GM23338 (cell line): ENCODE measurements around the gene ADGRD1. TPM values are rescaled to one million over a fixed set of nuclear protein-coding genes. Genes with fewer than 3 reads are reported as not detected.

ENCODE experiments used
- ATAC-seq: fragments of 200-7000 bp; cut with Tn5 transposase; 3 replicates; pipeline ENCODE4 v1.9.1; 2020
- DNase-seq: peaks from one replicate; pipeline ENCODE4 v3.0.0-alpha.2; 2015; ENCODE audit warnings: low spot score
- H2AFZ ChIP-seq: fragments of 200-600 bp; sonication (generic); 2 replicates; pipeline ENCODE4 v1.8.0; 2016; ENCODE audit warnings: antibody characterized with exemption, mild to moderate bottlenecking, moderate library complexity
- H3F3A ChIP-seq: fragments of 200-600 bp; sonication (generic); replicated peaks from 2 replicates; pipeline ENCODE4 v1.8.0; 2017; ENCODE audit warnings: antibody characterized with exemption, mixed run types, low read depth
- H3K27ac ChIP-seq: fragments of 200-600 bp; sonication (generic); 2 replicates; pipeline ENCODE4 v1.6.1; 2016; ENCODE audit warnings: low read depth
- H3K27me3 ChIP-seq: fragments of 200-600 bp; sonication (generic); 2 replicates; pipeline ENCODE4 v1.8.0; 2016; ENCODE audit warnings: mild to moderate bottlenecking, mixed run types, moderate library complexity; ENCODE audit not compliant: insufficient read depth
- H3K36me3 ChIP-seq: fragments of 200-600 bp; sonication (generic); 2 replicates; pipeline ENCODE4 v1.8.0; 2016; ENCODE audit warnings: mild to moderate bottlenecking; ENCODE audit not compliant: insufficient read depth
- H3K4me1 ChIP-seq: fragments of 200-600 bp; sonication (generic); 2 replicates; pipeline ENCODE4 v1.8.0; 2016; ENCODE audit warnings: mild to moderate bottlenecking, moderate library complexity; ENCODE audit not compliant: insufficient read depth
- H3K4me2 ChIP-seq: fragments of 200-600 bp; sonication (generic); 2 replicates; pipeline ENCODE4 v1.7.1; 2017; ENCODE audit warnings: mixed run types
- H3K4me3 ChIP-seq: fragments of 200-600 bp; sonication (generic); 2 replicates; pipeline ENCODE4 v1.6.1; 2016; ENCODE audit warnings: mixed run types
- H3K79me2 ChIP-seq: fragments of 200-600 bp; sonication (generic); replicated peaks from 2 replicates; pipeline ENCODE4 v1.8.0; 2017; ENCODE audit warnings: mild to moderate bottlenecking; ENCODE audit not compliant: insufficient read depth
- H3K9me2 ChIP-seq: fragments of 200-600 bp; sonication (generic); 2 replicates; pipeline ENCODE4 v1.8.0; 2017; ENCODE audit not compliant: insufficient read depth
- H4K20me1 ChIP-seq: fragments of 200-600 bp; sonication (generic); replicated peaks from 2 replicates; pipeline ENCODE4 v1.8.0; 2017; ENCODE audit warnings: mild to moderate bottlenecking; ENCODE audit not compliant: insufficient read depth
- H3K27ac Mint-ChIP-seq: 2 replicates; pipeline ENCODE4 v1.8.0; 2020; ENCODE audit warnings: inconsistent platforms, mild to moderate bottlenecking, moderate library complexity, mixed read lengths
- H3K27me3 Mint-ChIP-seq: 3 replicates; pipeline ENCODE4 v1.8.0; 2022; ENCODE audit warnings: low read depth, mild to moderate bottlenecking, moderate library complexity, mixed read lengths, inconsistent platforms; ENCODE audit not compliant: insufficient read depth, poor library complexity
- H3K36me3 Mint-ChIP-seq: 3 replicates; pipeline ENCODE4 v1.8.0; 2021; ENCODE audit warnings: low read depth, mild to moderate bottlenecking, inconsistent platforms, moderate library complexity, mixed read lengths
- H3K4me1 Mint-ChIP-seq: 3 replicates; pipeline ENCODE4 v1.8.0; 2020; ENCODE audit warnings: mild to moderate bottlenecking, inconsistent platforms, mixed read lengths
- H3K4me3 Mint-ChIP-seq: 3 replicates; pipeline ENCODE4 v1.8.0; 2021; ENCODE audit warnings: moderate library complexity, mild to moderate bottlenecking, inconsistent platforms, mixed read lengths
- H3K9me3 Mint-ChIP-seq: 3 replicates; pipeline ENCODE4 v1.8.0; 2020; ENCODE audit warnings: moderate library complexity, mild to moderate bottlenecking, inconsistent platforms, mixed read lengths
- CREB1 ChIP-seq: fragments of 250-450 bp; sonication (Bioruptor Pico); IDR thresholded peaks from 2 replicates; pipeline ENCODE4 v1.5.0; 2020; ENCODE audit warnings: low read depth, mild to moderate bottlenecking, moderate library complexity
- ETS1 ChIP-seq: IDR thresholded peaks from 2 replicates; pipeline ENCODE4 v1.6.1; 2016; ENCODE audit warnings: antibody characterized with exemption
- EZH2phosphoT487 ChIP-seq: fragments of 200-600 bp; sonication (generic); IDR thresholded peaks from one replicate; pipeline ENCODE4 v1.8.1; 2018; ENCODE audit warnings: antibody characterized with exemption; ENCODE audit not compliant: unreplicated experiment
- JUNB ChIP-seq: IDR thresholded peaks from one replicate; pipeline ENCODE4 v1.6.1; 2016; ENCODE audit warnings: antibody characterized with exemption; ENCODE audit not compliant: unreplicated experiment
- NANOG ChIP-seq: IDR thresholded peaks from 2 replicates; pipeline ENCODE4 v1.6.1; 2016; ENCODE audit warnings: antibody characterized with exemption, borderline replicate concordance
- POLR2AphosphoS5 ChIP-seq: IDR thresholded peaks from 2 replicates; pipeline ENCODE4 v1.6.1; 2016; ENCODE audit warnings: antibody characterized with exemption, low read depth
- STAT1 ChIP-seq: IDR thresholded peaks from one replicate; pipeline ENCODE4 v1.6.1; 2016; ENCODE audit warnings: antibody characterized with exemption; ENCODE audit not compliant: unreplicated experiment
- ZNF114 ChIP-seq: fragments of 250-450 bp; sonication (Bioruptor Pico); IDR thresholded peaks from 2 replicates; pipeline ENCODE4 v1.5.0; 2020; ENCODE audit warnings: mild to moderate bottlenecking, moderate library complexity
- polyA plus RNA-seq: library from polyadenylated mRNA; unstranded; fragments of >200 nt; fragmentation: Nextera tagmentation; extraction: Ambion mirVana; gene quantifications from 2 replicates; pipeline ENCODE4 v1.2.1, GENCODE V29; 2016
- total RNA-seq: library from RNA; depleted of rRNA; stranded (reverse); fragments of >200 nt; shearing (Covaris generic); gene quantifications from 2 replicates; pipeline ENCODE4 v1.2.3, GENCODE V29; 2014
- TF ChIP-seq, protein P1 (sequence below), 2 experiments: fragments of 200-600 bp in 1 of 2; sonication (generic) in 1 of 2; conservative IDR thresholded peaks; 2 replicates each; pipeline versions ENCODE4 v1.5.1 to v1.6.1; 2016 to 2017; ENCODE audit warnings: antibody characterized with exemption in 2 of 2, low read depth in 2 of 2, mild to moderate bottlenecking in 2 of 2, moderate library complexity in 1 of 2
- TF ChIP-seq, protein P2 (sequence below): fragments of 250-450 bp; sonication (Bioruptor Pico); IDR thresholded peaks from 2 replicates; pipeline ENCODE4 v1.5.0; 2020; ENCODE audit warnings: mild to moderate bottlenecking, moderate library complexity
- TF ChIP-seq, protein P3 (sequence below): IDR thresholded peaks from one replicate; pipeline ENCODE4 v1.6.1; 2018; ENCODE audit warnings: antibody characterized with exemption; ENCODE audit not compliant: unreplicated experiment

The ADGRD1 gene
- total and polyA plus RNA-seq, 2 experiments from 2014 or later: 1.4 TPM; not detected in 1

- DNase-seq: no peak
- no peak for ATAC-seq
- Mint-ChIP-seq H3K27me3 (peaks cover 7% of the 10 kb centered on the region), H3K4me3 (no peak overlapping the region), H3K4me1 (peaks cover 11% of the 10 kb centered on the region), H3K27ac (no peak overlapping the region), H3K9me3 (no peaks in the 10 kb centered on the region), H3K36me3 (no peaks in the 10 kb centered on the region)
- H3K4me1 ChIP-seq: no peaks in the 10 kb centered on the region
- no peaks in the 10 kb centered on the region for H3F3A ChIP-seq
- H3K27ac ChIP-seq: no peak overlapping the region
- no peaks in the 10 kb centered on the region for H3K9me2 ChIP-seq
- no peak overlapping the region for H3K4me2 ChIP-seq
- TF ChIP-seq JUNB: no peak
- TF ChIP-seq STAT1: no peak
- no peak for TF ChIP-seq EZH2phosphoT487
- TF ChIP-seq, protein P1, sequence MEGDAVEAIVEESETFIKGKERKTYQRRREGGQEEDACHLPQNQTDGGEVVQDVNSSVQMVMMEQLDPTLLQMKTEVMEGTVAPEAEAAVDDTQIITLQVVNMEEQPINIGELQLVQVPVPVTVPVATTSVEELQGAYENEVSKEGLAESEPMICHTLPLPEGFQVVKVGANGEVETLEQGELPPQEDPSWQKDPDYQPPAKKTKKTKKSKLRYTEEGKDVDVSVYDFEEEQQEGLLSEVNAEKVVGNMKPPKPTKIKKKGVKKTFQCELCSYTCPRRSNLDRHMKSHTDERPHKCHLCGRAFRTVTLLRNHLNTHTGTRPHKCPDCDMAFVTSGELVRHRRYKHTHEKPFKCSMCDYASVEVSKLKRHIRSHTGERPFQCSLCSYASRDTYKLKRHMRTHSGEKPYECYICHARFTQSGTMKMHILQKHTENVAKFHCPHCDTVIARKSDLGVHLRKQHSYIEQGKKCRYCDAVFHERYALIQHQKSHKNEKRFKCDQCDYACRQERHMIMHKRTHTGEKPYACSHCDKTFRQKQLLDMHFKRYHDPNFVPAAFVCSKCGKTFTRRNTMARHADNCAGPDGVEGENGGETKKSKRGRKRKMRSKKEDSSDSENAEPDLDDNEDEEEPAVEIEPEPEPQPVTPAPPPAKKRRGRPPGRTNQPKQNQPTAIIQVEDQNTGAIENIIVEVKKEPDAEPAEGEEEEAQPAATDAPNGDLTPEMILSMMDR (conservative IDR thresholded peaks at IDR 0.05; ENCODE audit: low read depth in 2 of 2): no peak
- no peak for TF ChIP-seq ZNF114
- TF ChIP-seq ETS1: no peak
- TF ChIP-seq POLR2AphosphoS5: no peak
- TF ChIP-seq, protein P2, sequence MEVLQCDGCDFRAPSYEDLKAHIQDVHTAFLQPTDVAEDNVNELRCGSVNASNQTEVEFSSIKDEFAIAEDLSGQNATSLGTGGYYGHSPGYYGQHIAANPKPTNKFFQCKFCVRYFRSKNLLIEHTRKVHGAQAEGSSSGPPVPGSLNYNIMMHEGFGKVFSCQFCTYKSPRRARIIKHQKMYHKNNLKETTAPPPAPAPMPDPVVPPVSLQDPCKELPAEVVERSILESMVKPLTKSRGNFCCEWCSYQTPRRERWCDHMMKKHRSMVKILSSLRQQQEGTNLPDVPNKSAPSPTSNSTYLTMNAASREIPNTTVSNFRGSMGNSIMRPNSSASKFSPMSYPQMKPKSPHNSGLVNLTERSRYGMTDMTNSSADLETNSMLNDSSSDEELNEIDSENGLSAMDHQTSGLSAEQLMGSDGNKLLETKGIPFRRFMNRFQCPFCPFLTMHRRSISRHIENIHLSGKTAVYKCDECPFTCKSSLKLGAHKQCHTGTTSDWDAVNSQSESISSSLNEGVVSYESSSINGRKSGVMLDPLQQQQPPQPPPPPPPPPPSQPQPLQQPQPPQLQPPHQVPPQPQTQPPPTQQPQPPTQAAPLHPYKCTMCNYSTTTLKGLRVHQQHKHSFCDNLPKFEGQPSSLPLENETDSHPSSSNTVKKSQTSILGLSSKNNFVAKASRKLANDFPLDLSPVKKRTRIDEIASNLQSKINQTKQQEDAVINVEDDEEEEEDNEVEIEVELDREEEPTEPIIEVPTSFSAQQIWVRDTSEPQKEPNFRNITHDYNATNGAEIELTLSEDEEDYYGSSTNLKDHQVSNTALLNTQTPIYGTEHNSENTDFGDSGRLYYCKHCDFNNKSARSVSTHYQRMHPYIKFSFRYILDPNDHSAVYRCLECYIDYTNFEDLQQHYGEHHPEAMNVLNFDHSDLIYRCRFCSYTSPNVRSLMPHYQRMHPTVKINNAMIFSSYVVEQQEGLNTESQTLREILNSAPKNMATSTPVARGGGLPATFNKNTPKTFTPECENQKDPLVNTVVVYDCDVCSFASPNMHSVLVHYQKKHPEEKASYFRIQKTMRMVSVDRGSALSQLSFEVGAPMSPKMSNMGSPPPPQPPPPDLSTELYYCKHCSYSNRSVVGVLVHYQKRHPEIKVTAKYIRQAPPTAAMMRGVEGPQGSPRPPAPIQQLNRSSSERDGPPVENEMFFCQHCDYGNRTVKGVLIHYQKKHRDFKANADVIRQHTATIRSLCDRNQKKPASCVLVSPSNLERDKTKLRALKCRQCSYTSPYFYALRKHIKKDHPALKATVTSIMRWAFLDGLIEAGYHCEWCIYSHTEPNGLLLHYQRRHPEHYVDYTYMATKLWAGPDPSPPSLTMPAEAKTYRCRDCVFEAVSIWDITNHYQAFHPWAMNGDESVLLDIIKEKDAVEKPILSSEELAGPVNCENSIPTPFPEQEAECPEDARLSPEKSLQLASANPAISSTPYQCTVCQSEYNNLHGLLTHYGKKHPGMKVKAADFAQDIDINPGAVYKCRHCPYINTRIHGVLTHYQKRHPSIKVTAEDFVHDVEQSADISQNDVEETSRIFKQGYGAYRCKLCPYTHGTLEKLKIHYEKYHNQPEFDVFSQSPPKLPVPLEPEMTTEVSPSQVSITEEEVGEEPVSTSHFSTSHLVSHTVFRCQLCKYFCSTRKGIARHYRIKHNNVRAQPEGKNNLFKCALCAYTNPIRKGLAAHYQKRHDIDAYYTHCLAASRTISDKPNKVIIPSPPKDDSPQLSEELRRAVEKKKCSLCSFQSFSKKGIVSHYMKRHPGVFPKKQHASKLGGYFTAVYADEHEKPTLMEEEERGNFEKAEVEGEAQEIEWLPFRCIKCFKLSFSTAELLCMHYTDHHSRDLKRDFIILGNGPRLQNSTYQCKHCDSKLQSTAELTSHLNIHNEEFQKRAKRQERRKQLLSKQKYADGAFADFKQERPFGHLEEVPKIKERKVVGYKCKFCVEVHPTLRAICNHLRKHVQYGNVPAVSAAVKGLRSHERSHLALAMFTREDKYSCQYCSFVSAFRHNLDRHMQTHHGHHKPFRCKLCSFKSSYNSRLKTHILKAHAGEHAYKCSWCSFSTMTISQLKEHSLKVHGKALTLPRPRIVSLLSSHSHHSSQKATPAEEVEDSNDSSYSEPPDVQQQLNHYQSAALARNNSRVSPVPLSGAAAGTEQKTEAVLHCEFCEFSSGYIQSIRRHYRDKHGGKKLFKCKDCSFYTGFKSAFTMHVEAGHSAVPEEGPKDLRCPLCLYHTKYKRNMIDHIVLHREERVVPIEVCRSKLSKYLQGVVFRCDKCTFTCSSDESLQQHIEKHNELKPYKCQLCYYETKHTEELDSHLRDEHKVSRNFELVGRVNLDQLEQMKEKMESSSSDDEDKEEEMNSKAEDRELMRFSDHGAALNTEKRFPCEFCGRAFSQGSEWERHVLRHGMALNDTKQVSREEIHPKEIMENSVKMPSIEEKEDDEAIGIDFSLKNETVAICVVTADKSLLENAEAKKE: no peak
- TF ChIP-seq NANOG: no peak
- TF ChIP-seq, protein P3, sequence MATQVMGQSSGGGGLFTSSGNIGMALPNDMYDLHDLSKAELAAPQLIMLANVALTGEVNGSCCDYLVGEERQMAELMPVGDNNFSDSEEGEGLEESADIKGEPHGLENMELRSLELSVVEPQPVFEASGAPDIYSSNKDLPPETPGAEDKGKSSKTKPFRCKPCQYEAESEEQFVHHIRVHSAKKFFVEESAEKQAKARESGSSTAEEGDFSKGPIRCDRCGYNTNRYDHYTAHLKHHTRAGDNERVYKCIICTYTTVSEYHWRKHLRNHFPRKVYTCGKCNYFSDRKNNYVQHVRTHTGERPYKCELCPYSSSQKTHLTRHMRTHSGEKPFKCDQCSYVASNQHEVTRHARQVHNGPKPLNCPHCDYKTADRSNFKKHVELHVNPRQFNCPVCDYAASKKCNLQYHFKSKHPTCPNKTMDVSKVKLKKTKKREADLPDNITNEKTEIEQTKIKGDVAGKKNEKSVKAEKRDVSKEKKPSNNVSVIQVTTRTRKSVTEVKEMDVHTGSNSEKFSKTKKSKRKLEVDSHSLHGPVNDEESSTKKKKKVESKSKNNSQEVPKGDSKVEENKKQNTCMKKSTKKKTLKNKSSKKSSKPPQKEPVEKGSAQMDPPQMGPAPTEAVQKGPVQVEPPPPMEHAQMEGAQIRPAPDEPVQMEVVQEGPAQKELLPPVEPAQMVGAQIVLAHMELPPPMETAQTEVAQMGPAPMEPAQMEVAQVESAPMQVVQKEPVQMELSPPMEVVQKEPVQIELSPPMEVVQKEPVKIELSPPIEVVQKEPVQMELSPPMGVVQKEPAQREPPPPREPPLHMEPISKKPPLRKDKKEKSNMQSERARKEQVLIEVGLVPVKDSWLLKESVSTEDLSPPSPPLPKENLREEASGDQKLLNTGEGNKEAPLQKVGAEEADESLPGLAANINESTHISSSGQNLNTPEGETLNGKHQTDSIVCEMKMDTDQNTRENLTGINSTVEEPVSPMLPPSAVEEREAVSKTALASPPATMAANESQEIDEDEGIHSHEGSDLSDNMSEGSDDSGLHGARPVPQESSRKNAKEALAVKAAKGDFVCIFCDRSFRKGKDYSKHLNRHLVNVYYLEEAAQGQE: no peak
- no peak for TF ChIP-seq CREB1 (CRISPR knock-in tag)
- no peaks in the 10 kb centered on the region for H3K36me3 ChIP-seq
- no peaks in the 10 kb centered on the region for H3K79me2 ChIP-seq
- no peaks in the 10 kb centered on the region for H3K27me3 ChIP-seq
- H4K20me1 ChIP-seq: no peaks in the 10 kb centered on the region
- H3K4me3 ChIP-seq: no peak overlapping the region
- 0 out of 2 replicates have a peak overlapping the region, but pooled peaks have one; percentile 43 for H2AFZ ChIP-seq
Observed at GRCh38 chr12:131138638-131139362, 185.1 kb downstream of the ADGRD1 start.
